GM21423 (cell line): ENCODE data around the gene SRC.

ENCODE experiments used
- ATAC-seq: cut with Tn5 transposase; IDR thresholded peaks from one replicate; pipeline ENCODE4 v1.9.1; 2021; ENCODE audit warnings: mild to moderate bottlenecking, moderate library complexity; ENCODE audit not compliant: unreplicated experiment

The SRC gene

GRCh38 chr20:37380864-37381579 is 35.1 kb downstream of the SRC start:
- no peak for ATAC-seq

GRCh38 chr20:37381621-37382471 is 35.9 kb downstream of the SRC start:
- no peak for ATAC-seq

GRCh38 chr20:37382482-37383120 is 36.7 kb downstream of the SRC start:
- no peak for ATAC-seq

- ATAC-seq: no peak
Observed at GRCh38 chr20:37383229-37383989, 37.5 kb downstream of the SRC start.

- no peak for ATAC-seq
Observed at GRCh38 chr20:37384683-37385174, 38.8 kb downstream of the SRC start.

GRCh38 chr20:37385176-37385575 is 39.2 kb downstream of the SRC start:
- no peak for ATAC-seq

GRCh38 chr20:37385659-37386504 is 39.9 kb downstream of the SRC start:
- ATAC-seq: no peak

- no peak for ATAC-seq
Observed at GRCh38 chr20:37386505-37387251, 40.7 kb downstream of the SRC start.

- no peak for ATAC-seq
Observed at GRCh38 chr20:37387519-37388269, 41.8 kb downstream of the SRC start.

- no peak for ATAC-seq
Observed at GRCh38 chr20:37388831-37389230, 42.9 kb downstream of the SRC start.

GRCh38 chr20:37389241-37389747 is 43.4 kb downstream of the SRC start:
- no peak for ATAC-seq

GRCh38 chr20:37389844-37390275 is 43.9 kb downstream of the SRC start:
- no peak for ATAC-seq

GRCh38 chr20:37390503-37390890 is 44.6 kb downstream of the SRC start:
- no peak for ATAC-seq

GRCh38 chr20:37390891-37391525 is 45.1 kb downstream of the SRC start:
- ATAC-seq: no peak

GRCh38 chr20:37392441-37393195 is 46.7 kb downstream of the SRC start:
- ATAC-seq: no peak

GRCh38 chr20:37393196-37393862 is 47.4 kb downstream of the SRC start:
- ATAC-seq: no peak
